H1 (cell line): ENCODE measurements around the gene RALA. TPM values are rescaled to one million over a fixed set of nuclear protein-coding genes. Genes with fewer than 3 reads are reported as not detected.

Experiments
- BRCA1 ChIP-seq: IDR thresholded peaks from 2 replicates; pipeline ENCODE4 v1.6.1; 2012; ENCODE audit warnings: low read depth, low read length, improper control_type of control experiment
- CTCF ChIP-seq, 3 experiments: IDR thresholded peaks; 1 replicate in 2 of 3; 2 replicates in 1 of 3; pipeline versions ENCODE4 v1.5.1 to v1.6.1; 2011; ENCODE audit warnings: low read length in 3 of 3, mild to moderate bottlenecking in 3 of 3, inconsistent platforms in 2 of 3, low read depth in 1 of 3, moderate library complexity in 1 of 3; ENCODE audit not compliant: insufficient read depth in 1 of 3; ENCODE audit errors: control extremely low read depth in 1 of 3
- GTF2F1 ChIP-seq: IDR thresholded peaks from 2 replicates; pipeline ENCODE4 v1.6.1; 2012; ENCODE audit warnings: low read depth, low read length, improper control_type of control experiment, borderline replicate concordance
- JUN ChIP-seq: IDR thresholded peaks from 2 replicates; pipeline ENCODE4 v1.6.1; 2011; ENCODE audit warnings: low read depth, mild to moderate bottlenecking, improper control_type of control experiment, low read length
- KDM5A ChIP-seq: fragments of 200-600 bp; IDR thresholded peaks from 2 replicates; pipeline ENCODE4 v1.7.1; 2012; ENCODE audit warnings: mild to moderate bottlenecking, low read length, inconsistent platforms, mixed read lengths
- RXRA ChIP-seq: IDR thresholded peaks from 2 replicates; pipeline ENCODE4 v1.6.1; 2011; ENCODE audit warnings: low read depth, mild to moderate bottlenecking, low read length, moderate library complexity; ENCODE audit not compliant: insufficient read depth
- SP1 ChIP-seq: IDR thresholded peaks from 2 replicates; pipeline ENCODE4 v1.6.1; 2011; ENCODE audit warnings: low read depth, low read length
- TAF1 ChIP-seq: IDR thresholded peaks from 2 replicates; pipeline ENCODE4 v1.6.1; 2011; ENCODE audit warnings: mild to moderate bottlenecking, low read depth, low read length
- TEAD4 ChIP-seq: IDR thresholded peaks from 2 replicates; pipeline ENCODE4 v1.6.1; 2012; ENCODE audit warnings: low read depth, low read length, inconsistent platforms, mixed read lengths
- USF2 ChIP-seq: IDR thresholded peaks from 2 replicates; pipeline ENCODE4 v1.6.1; 2011; ENCODE audit warnings: low read length, improper control_type of control experiment
- polyA plus RNA-seq, 7 experiments: library from polyadenylated mRNA; depleted of rRNA in 3 of 7; stranded (reverse) in 5 of 7; unstranded in 2 of 7; fragments of >200 nt in 5 of 7; fragments of 200-250 nt in 2 of 7; gene quantifications; 1 replicate in 5 of 7; 2 replicates in 1 of 7; 4 replicates in 1 of 7; pipeline versions ENCODE4 v1.2.1 to v1.2.3, GENCODE V29; 2011 to 2013; ENCODE audit warnings: missing spikeins in 2 of 7, mixed read lengths in 2 of 7
- total RNA-seq: library from RNA; stranded (reverse); fragmentation: NEBNext Ultra II Directional; extraction: Animal tissue kit (Norgen Biotek cat#: 25700); gene quantifications from 2 replicates; pipeline ENCODE4 v1.2.1, GENCODE V29; 2021

RALA gene
- total and polyA plus RNA-seq, 2 of the 8 experiments (the other 6 are each of a cell fraction or from before 2014, with no cell fraction given) = 24.1 to 72.8 TPM

GRCh38 chr7:39695852-39696586, 72.6 kb downstream of the RALA start (continued):
- no peak for TF ChIP-seq USF2
- TF ChIP-seq RXRA = no peak
- no peak for TF ChIP-seq GTF2F1
- no peak for TF ChIP-seq KDM5A
- no peak for TF ChIP-seq JUN
- no peak for TF ChIP-seq CTCF (IDR thresholded peaks at IDR 0.05; ENCODE audit: control extremely low read depth in 1 of 3, insufficient read depth in 1 of 3, low read depth in 1 of 3, low read length in 3 of 3)
- no peak for TF ChIP-seq SP1
- TF ChIP-seq TAF1 = no peak
- TF ChIP-seq BRCA1 = no peak
- no peak for TF ChIP-seq TEAD4
- TF ChIP-seq, all 59 proteins: peak for 0
